HG03103 (cell line): Measurements from ENCODE around the gene UTP14A.
"Not testable (repeated sequence)": the region's sequence is repeated elsewhere in the genome, so short reads cannot be mapped to it uniquely, and the experiment has no call there.

Source experiments
- ATAC-seq: cut with Tn5 transposase; IDR thresholded peaks from one replicate; pipeline ENCODE4 v1.9.1; 2021; ENCODE audit warnings: low read depth; ENCODE audit not compliant: unreplicated experiment

The UTP14A gene

GRCh38 chrX:129905787-129906580 lies at the start of gene UTP14A:
TSS of gene UTP14A (plus strand) at chrX:129906164. CDS start at chrX:129906211, 47 bp downstream.
- ATAC-seq = peak; percentile 95

- ATAC-seq = not testable (repeated sequence)
Measured at GRCh38 chrX:129859134-129859533, 46.8 kb upstream of the UTP14A start.

- ATAC-seq = not testable (repeated sequence)
Measured at GRCh38 chrX:129866321-129866720, 39.6 kb upstream of the UTP14A start.

DNA sequence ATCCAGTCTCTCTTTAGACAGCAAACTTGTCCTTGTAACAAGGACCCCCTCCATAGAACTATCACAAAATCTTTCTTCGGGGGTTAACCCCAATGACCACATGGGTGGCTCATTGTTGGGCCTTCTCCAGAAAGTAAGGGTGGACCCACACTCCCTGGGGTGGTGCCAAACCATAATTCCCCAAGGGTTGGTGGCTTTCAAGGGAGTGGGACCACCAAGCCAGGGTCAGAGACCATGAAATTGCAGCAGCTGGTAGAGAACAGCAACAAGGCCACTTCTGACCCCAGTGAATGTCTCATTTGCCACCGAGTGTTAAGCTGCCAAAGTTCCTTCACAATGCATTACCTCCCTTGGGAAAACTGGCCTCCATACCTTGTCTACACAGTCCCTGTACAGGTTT lies 33.4 kb upstream of the UTP14A start:
- no peak for ATAC-seq

DNA sequence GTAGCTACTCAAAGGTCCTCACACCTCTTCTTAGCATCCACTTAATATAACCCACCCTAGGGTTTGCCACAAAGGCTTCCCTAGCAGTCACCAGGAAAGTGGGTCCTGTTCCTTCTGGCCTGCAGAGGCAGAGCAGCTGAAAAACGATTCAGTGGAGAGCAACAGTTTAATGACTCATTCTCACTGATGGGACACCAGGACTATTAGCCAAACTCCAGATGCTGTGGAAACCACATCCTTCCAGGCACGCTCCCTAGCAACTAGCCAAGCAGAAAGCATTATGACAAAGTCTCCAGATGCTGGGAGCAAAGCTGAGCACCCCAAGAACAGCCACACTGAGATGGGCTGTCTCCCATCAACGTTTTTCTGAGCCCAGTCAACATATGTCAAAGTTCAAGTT lies 30.3 kb upstream of the UTP14A start:
- ATAC-seq = no peak

- no peak for ATAC-seq
Measured at GRCh38 chrX:129876771-129877305, 29.1 kb upstream of the UTP14A start.

GRCh38 chrX:129877401-129877800 lies 28.6 kb upstream of the UTP14A start:
- ATAC-seq = no peak

- no peak for ATAC-seq
Measured at GRCh38 chrX:129900054-129900453, 5.9 kb upstream of the UTP14A start.

DNA sequence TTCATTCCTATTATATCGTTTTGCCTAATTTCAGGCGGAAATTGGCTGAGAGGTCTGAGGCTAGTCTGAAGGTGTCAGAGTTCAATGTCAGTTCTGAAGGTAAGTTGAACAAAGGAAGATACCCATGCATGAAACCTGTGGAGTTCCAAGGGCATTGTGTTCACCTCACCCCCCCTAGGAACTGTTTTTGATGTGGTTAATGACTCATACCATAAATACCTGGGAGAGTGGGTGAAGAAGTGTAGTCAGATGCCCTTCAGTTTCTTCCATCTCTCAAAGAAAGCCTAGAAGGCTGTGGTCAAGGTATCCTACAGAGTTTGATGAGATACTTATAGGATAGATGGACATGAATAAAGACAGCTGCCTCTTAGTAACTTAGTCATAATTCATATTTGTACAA lies 2.7 kb downstream of the UTP14A start:
- ATAC-seq = no peak

- ATAC-seq = no peak
Measured at GRCh38 chrX:129925305-129926092, 19.5 kb downstream of the UTP14A start.

DNA sequence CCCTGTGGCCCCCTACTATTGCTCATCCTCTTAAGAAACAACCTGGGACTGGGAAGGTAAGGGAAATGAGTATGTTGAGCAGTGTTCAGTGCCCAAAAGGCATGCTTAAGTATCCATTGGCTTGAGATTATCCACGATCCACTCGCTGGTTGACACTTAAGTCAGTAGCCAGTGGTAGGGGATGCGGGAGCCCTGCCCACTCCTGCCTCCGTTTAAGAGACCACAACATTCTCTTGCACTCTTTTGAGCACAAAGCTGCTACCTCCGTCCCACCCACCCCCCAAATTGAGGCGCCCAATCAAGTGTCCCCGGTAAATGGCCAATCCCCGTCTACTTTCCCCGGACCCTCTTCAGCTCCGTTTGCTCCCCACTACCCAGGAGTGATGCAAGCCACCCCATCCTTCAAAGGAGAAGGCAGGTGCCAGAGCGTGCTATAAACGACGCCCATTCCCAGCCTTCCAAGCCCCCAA lies 25.0 kb downstream of the UTP14A start:
- no peak for ATAC-seq

DNA sequence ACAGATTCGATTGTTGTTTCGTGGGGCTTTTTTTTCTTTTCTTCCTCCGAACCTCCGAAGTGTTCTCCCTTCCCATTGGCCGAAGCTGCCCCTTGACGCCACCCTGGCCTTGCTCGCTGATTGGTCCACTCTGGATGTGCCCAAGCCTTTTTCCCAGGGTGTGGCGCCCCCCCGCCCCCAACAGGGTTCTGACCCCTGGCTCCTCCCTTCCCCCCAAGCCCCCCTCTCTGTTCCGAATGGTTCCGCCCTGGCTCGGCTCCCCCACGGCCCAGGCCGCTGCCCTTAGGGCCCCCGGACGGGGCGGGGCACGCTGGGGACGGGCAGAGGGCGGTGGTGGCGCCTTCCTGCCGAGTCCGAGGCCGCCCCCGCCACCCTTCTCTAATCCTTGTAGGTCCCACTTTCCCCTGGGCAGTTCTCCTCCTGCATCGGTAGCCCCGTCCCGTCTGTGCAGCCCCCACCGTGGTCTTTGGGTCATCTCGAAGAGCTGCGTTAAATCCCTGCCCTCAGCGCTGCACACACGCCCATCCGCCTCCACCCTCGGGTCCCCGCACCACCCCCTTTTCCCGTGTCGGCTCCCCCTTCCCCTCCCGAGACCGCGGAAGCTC lies 25.5 kb downstream of the UTP14A start:
- ATAC-seq = peak; percentile 60

- ATAC-seq = peak; percentile 61
Measured at GRCh38 chrX:129932016-129932820, 26.3 kb downstream of the UTP14A start.

- peak; percentile 4 for ATAC-seq
Measured at GRCh38 chrX:129932821-129933321, 26.9 kb downstream of the UTP14A start.

DNA sequence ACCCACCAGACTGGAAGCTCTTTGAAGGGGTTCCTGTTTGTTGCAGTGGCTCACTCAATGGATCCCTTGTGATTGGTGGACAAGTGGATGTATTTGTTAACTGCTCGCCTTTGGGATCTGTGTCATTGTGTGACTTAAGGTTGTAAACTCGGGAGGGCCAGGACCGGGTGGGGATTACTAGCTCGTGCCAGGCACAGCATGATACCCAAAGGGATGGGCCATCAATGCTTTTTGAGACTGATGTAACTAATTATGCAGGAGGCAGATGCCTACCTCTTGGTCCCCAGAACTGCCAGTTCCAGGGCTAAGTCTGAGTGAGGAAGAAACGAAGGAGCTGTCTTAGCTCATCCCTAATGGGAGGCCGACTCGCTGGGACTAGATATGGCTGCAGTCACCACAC lies 27.7 kb downstream of the UTP14A start:
- no peak for ATAC-seq

- no peak for ATAC-seq
Measured at GRCh38 chrX:129934461-129934860, 28.5 kb downstream of the UTP14A start.

GRCh38 chrX:129934952-129935351 lies 29.0 kb downstream of the UTP14A start:
- no peak for ATAC-seq

DNA sequence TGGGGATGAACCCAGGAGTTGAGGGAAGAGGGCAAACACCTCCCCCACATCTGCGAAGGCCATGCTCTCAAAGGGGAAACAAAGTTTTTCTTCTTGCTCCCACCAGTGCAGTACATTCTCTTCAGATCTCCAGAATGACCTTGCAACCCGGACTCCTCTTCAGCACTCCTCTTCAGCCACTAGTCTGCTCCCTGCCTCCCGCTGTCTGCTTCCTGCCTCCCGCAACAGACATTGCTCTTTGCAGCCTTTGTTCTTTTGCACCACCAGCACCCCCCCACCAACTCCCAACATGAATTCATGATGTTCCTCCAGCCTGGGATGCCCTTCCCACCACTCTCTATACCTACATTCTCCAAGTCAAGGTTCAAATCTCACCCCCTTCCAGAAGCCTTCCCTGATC lies 32.1 kb downstream of the UTP14A start:
- ATAC-seq = no peak

DNA sequence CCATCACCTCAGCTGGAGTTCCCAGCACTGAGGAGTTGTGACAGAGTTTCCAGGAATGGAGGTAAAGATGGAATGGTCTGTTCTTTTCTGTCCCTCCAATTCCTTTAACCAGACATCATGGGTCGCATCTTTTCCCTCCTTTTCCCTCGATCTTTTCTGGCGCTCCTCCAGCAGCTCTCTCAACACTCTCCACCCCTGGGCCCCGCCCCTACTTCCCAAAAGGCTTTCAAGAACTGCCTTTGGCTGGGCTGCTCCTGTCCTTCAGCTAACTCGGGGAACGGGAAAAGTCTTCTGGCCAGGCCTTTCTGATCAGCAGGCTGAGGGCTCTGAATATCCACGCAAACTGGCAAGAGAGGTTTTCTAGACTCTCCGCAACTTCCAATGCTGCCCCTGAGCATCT lies 34.0 kb downstream of the UTP14A start:
- ATAC-seq = no peak

DNA sequence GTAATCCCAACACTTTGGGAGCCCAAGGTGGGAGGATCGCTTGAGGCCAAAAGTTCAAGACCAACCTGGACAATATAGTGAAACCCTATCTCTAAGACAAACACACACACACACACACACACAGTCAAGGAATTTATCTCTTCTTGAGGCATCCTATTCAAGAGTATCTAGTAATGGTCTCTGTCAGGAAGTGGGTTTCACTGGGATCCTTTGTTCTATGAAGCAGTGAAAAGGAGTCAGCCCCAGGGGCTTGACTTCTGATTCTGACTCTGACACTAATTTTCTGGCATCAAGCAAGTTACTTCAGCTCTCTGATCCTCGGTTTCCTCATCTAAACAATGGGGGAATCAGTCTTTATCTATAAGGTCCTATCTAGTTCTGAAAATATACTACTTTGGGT lies 34.8 kb downstream of the UTP14A start:
- no peak for ATAC-seq
